Karpas-422 (cell line): ENCODE measurements around the gene RNPEP. TPM values are rescaled to one million over a fixed set of nuclear protein-coding genes. Genes with fewer than 3 reads are reported as not detected.
"Not testable (repeated sequence)": the region's sequence is repeated elsewhere in the genome, so short reads cannot be mapped to it uniquely, and the experiment has no call there.

ENCODE experiments used
- DNase-seq: peaks from one replicate; pipeline ENCODE4 v3.0.0-alpha.2; 2015
- H2AFZ ChIP-seq: fragments of 200-600 bp; sonication (generic); 2 replicates; pipeline ENCODE4 v1.6.1; 2014; ENCODE audit warnings: antibody characterized with exemption, low read length, mixed read lengths
- H3K27ac ChIP-seq: fragments of 200-600 bp; sonication (generic); 2 replicates; pipeline ENCODE4 v1.5.1; 2014; ENCODE audit warnings: mild to moderate bottlenecking, low read length, moderate library complexity
- H3K27me3 ChIP-seq: fragments of 200-600 bp; sonication (generic); 2 replicates; pipeline ENCODE4 v1.6.1; 2014; ENCODE audit warnings: low read length, mixed read lengths
- H3K36me3 ChIP-seq: fragments of 200-600 bp; sonication (generic); 2 replicates; pipeline ENCODE4 v1.6.1; 2014; ENCODE audit warnings: low read length, mixed read lengths; ENCODE audit not compliant: insufficient read depth
- H3K4me1 ChIP-seq: fragments of 200-600 bp; sonication (generic); 2 replicates; pipeline ENCODE4 v1.6.1; 2014; ENCODE audit warnings: mild to moderate bottlenecking, low read length, mixed read lengths
- H3K4me2 ChIP-seq: fragments of 200-600 bp; sonication (generic); 2 replicates; pipeline ENCODE4 v1.6.1; 2014; ENCODE audit warnings: low read length, low read depth, mild to moderate bottlenecking; ENCODE audit not compliant: poor library complexity, severe bottlenecking
- H3K4me3 ChIP-seq: fragments of 200-600 bp; sonication (generic); 2 replicates; pipeline ENCODE4 v1.5.1; 2014; ENCODE audit warnings: mild to moderate bottlenecking, antibody characterized with exemption, low read length, mixed read lengths
- H3K79me2 ChIP-seq: fragments of 200-600 bp; sonication (generic); 2 replicates; pipeline ENCODE4 v1.6.1; 2014; ENCODE audit warnings: mild to moderate bottlenecking, low read length, mixed read lengths
- H3K9ac ChIP-seq: fragments of 200-600 bp; sonication (generic); 2 replicates; pipeline ENCODE4 v1.6.0; 2014; ENCODE audit warnings: low read length
- H3K9me2 ChIP-seq: fragments of 200-600 bp; sonication (generic), shearing (Covaris generic); replicated peaks from 2 replicates; pipeline ENCODE4 v1.6.0; 2014; ENCODE audit warnings: mild to moderate bottlenecking, low read length, moderate library complexity; ENCODE audit not compliant: insufficient read depth
- H3K9me3 ChIP-seq: fragments of 300-700, 200-600 bp; sonication (generic); 2 replicates; pipeline ENCODE4 v1.6.1; 2014; ENCODE audit warnings: low read length, mixed read lengths
- H4K20me1 ChIP-seq: fragments of 200-600 bp; sonication (generic); 2 replicates; pipeline ENCODE4 v1.6.1; 2014; ENCODE audit warnings: mild to moderate bottlenecking, antibody characterized with exemption, low read length, low read depth; ENCODE audit not compliant: insufficient read depth
- total RNA-seq: library from RNA; depleted of rRNA; stranded (reverse); fragments of >200 nt; shearing (Covaris generic); gene quantifications from 2 replicates; pipeline ENCODE4 v1.2.3, GENCODE V29; 2014; ENCODE audit warnings: low replicate concordance

Gene RNPEP
- total RNA-seq, 1 experiment from 2014 or later: 49.2 TPM

- Histone ChIP-seq H4K20me1 (no peaks in the 10 kb centered on the region), H3K9ac (no peak overlapping the region)
These were observed 33.2 kb downstream of the RNPEP start for GRCh38 chr1:202015662-202015937.

GRCh38 chr1:202016022-202016810 lies 33.8 kb downstream of the RNPEP start:
- Histone ChIP-seq H3K4me2 (no peak overlapping the region), H3K79me2 (no peaks in the 10 kb centered on the region), H3K9ac (no peak overlapping the region), H3K4me3 (no peak overlapping the region), H3K4me1 (no peaks in the 10 kb centered on the region), H3K9me3 (no peaks in the 10 kb centered on the region), H2AFZ (no peak overlapping the region), H3K27ac (no peak overlapping the region), H4K20me1 (no peaks in the 10 kb centered on the region), H3K27me3 (no peaks in the 10 kb centered on the region), H3K36me3 (no peaks in the 10 kb centered on the region), H3K9me2 (no peaks in the 10 kb centered on the region)
- DNase-seq: no peak

More at GRCh38 chr1:202015662-202015937, 33.2 kb downstream of the RNPEP start:
- Histone ChIP-seq H3K9me2 (no peaks in the 10 kb centered on the region), H3K36me3 (no peaks in the 10 kb centered on the region), H3K79me2 (no peaks in the 10 kb centered on the region), H3K4me3 (no peak overlapping the region), H2AFZ (no peak overlapping the region), H3K9me3 (no peaks in the 10 kb centered on the region), H3K4me1 (peaks cover 2% of the 10 kb centered on the region), H3K27ac (no peak overlapping the region), H3K27me3 (no peaks in the 10 kb centered on the region), H3K4me2 (no peak overlapping the region)
- DNase-seq: no peak

- Histone ChIP-seq H4K20me1 (no peaks in the 10 kb centered on the region), H3K9me2 (no peaks in the 10 kb centered on the region), H3K36me3 (no peaks in the 10 kb centered on the region), H3K4me2 (no peak overlapping the region), H3K27ac (no peak overlapping the region), H3K27me3 (no peaks in the 10 kb centered on the region), H3K9ac (no peak overlapping the region), H3K9me3 (no peaks in the 10 kb centered on the region), H3K79me2 (no peaks in the 10 kb centered on the region), H2AFZ (no peak overlapping the region), H3K4me3 (no peak overlapping the region), H3K4me1 (no peaks in the 10 kb centered on the region)
- no peak for DNase-seq
These were observed 34.6 kb downstream of the RNPEP start for GRCh38 chr1:202016811-202017748.

GRCh38 chr1:202017749-202018467 lies 35.5 kb downstream of the RNPEP start:
- Histone ChIP-seq H3K4me3 (no peak overlapping the region), H3K4me1 (no peaks in the 10 kb centered on the region), H4K20me1 (no peaks in the 10 kb centered on the region), H3K9ac (no peak overlapping the region), H3K9me2 (no peaks in the 10 kb centered on the region), H2AFZ (no peak overlapping the region), H3K79me2 (no peaks in the 10 kb centered on the region), H3K27me3 (no peaks in the 10 kb centered on the region), H3K27ac (no peak overlapping the region), H3K9me3 (no peaks in the 10 kb centered on the region), H3K4me2 (no peak overlapping the region), H3K36me3 (no peaks in the 10 kb centered on the region)
- no peak for DNase-seq

- Histone ChIP-seq H3K4me2 (no peak overlapping the region), H2AFZ (no peak overlapping the region), H4K20me1 (no peaks in the 10 kb centered on the region), H3K27ac (no peak overlapping the region), H3K4me3 (no peak overlapping the region), H3K36me3 (no peaks in the 10 kb centered on the region), H3K27me3 (no peaks in the 10 kb centered on the region), H3K9me3 (no peaks in the 10 kb centered on the region), H3K9me2 (no peaks in the 10 kb centered on the region), H3K9ac (no peak overlapping the region), H3K4me1 (no peaks in the 10 kb centered on the region), H3K79me2 (no peaks in the 10 kb centered on the region)
- no peak for DNase-seq
These were observed 36.2 kb downstream of the RNPEP start for GRCh38 chr1:202018468-202019234.

- not testable (repeated sequence) for H3K36me3 ChIP-seq, H3K4me1 ChIP-seq, H3K27me3 ChIP-seq, H3K9ac ChIP-seq, DNase-seq, H3K4me2 ChIP-seq, H4K20me1 ChIP-seq, H3K4me3 ChIP-seq, H3K79me2 ChIP-seq, H2AFZ ChIP-seq, H3K9me2 ChIP-seq, H3K27ac ChIP-seq, H3K9me3 ChIP-seq
These were observed 36.7 kb downstream of the RNPEP start for GRCh38 chr1:202019235-202019558.

GRCh38 chr1:202023001-202023433 lies 40.6 kb downstream of the RNPEP start:
- no peaks in the 10 kb centered on the region for H3K27me3 ChIP-seq
- no peaks in the 10 kb centered on the region for H3K9me2 ChIP-seq
- no peaks in the 10 kb centered on the region for H3K79me2 ChIP-seq
- no peaks in the 10 kb centered on the region for H3K4me1 ChIP-seq
- H3K4me3 ChIP-seq: no peak overlapping the region
- H4K20me1 ChIP-seq: no peaks in the 10 kb centered on the region
- H3K27ac ChIP-seq: no peak overlapping the region
- no peaks in the 10 kb centered on the region for H3K36me3 ChIP-seq
- H2AFZ ChIP-seq: no peak overlapping the region
- H3K9ac ChIP-seq: no peak overlapping the region
- no peak for DNase-seq
- no peaks in the 10 kb centered on the region for H3K9me3 ChIP-seq
- H3K4me2 ChIP-seq: no peak overlapping the region
